MM.1S (cell line): ENCODE results near the gene SPEF2.

Experiments used
- DNase-seq: peaks from one replicate; pipeline ENCODE4 v3.0.0-alpha.2; 2015
- H2AFZ ChIP-seq: fragments of 300-600 bp; sonication (generic); 2 replicates; pipeline ENCODE4 v1.6.0; 2016; ENCODE audit warnings: antibody characterized with exemption, low read length
- H3F3A ChIP-seq: fragments of 300-600 bp; sonication (generic); 2 replicates; pipeline ENCODE4 v1.6.1; 2016; ENCODE audit warnings: mild to moderate bottlenecking, antibody characterized with exemption, low read length, moderate library complexity, mixed read lengths; ENCODE audit not compliant: insufficient read depth
- H3K27ac ChIP-seq: fragments of 300-600 bp; sonication (generic); 2 replicates; pipeline ENCODE4 v1.5.1; 2016; ENCODE audit warnings: mild to moderate bottlenecking, low read length
- H3K27me3 ChIP-seq: fragments of 300-600 bp; sonication (generic); replicated peaks from 2 replicates; pipeline ENCODE4 v1.6.0; 2016; ENCODE audit warnings: low read length; ENCODE audit not compliant: insufficient read depth
- H3K36me3 ChIP-seq: fragments of 300-600 bp; sonication (generic); replicated peaks from 2 replicates; pipeline ENCODE4 v1.6.1; 2016; ENCODE audit warnings: mild to moderate bottlenecking, low read length, mixed read lengths; ENCODE audit not compliant: insufficient read depth
- H3K4me1 ChIP-seq: fragments of 300-600 bp; sonication (generic); 2 replicates; pipeline ENCODE4 v1.6.1; 2016; ENCODE audit warnings: low read length, mixed read lengths
- H3K4me2 ChIP-seq: fragments of 300-600 bp; sonication (generic); 2 replicates; pipeline ENCODE4 v1.6.0; 2016; ENCODE audit warnings: low read depth, low read length
- H3K4me3 ChIP-seq: fragments of 300-600 bp; sonication (generic); 2 replicates; pipeline ENCODE4 v1.5.1; 2016; ENCODE audit warnings: low read length, mixed read lengths
- H3K79me2 ChIP-seq: fragments of 300-600 bp; sonication (generic); 2 replicates; pipeline ENCODE4 v1.6.1; 2016; ENCODE audit warnings: mixed run types, low read length, mixed read lengths
- H3K9ac ChIP-seq: fragments of 300-600 bp; sonication (generic); 2 replicates; pipeline ENCODE4 v1.6.1; 2016; ENCODE audit warnings: low read length, mixed read lengths
- H3K9me2 ChIP-seq: fragments of 300-600 bp; sonication (generic); replicated peaks from 2 replicates; pipeline ENCODE4 v1.6.1; 2016; ENCODE audit warnings: mild to moderate bottlenecking, low read length, mixed read lengths; ENCODE audit not compliant: insufficient read depth
- H3K9me3 ChIP-seq: fragments of 300-600 bp; sonication (generic); replicated peaks from 2 replicates; pipeline ENCODE4 v1.6.1; 2016; ENCODE audit warnings: mild to moderate bottlenecking, low read length, mixed read lengths; ENCODE audit not compliant: insufficient read depth
- H4K20me1 ChIP-seq: fragments of 300-600 bp; sonication (generic); 2 replicates; pipeline ENCODE4 v1.6.1; 2016; ENCODE audit warnings: mild to moderate bottlenecking, low read length, moderate library complexity, mixed read lengths; ENCODE audit not compliant: insufficient read depth
- CTCF ChIP-seq: fragments of 300-600 bp; sonication (generic); IDR thresholded peaks from 2 replicates; pipeline ENCODE4 v1.5.1; 2016; ENCODE audit warnings: antibody characterized with exemption, low read length, mixed read lengths
- EZH2 ChIP-seq: fragments of 300-600 bp; sonication (generic); optimal IDR thresholded peaks from 2 replicates; pipeline ENCODE3; 2017; ENCODE audit warnings: low read depth, mild to moderate bottlenecking, antibody characterized with exemption, low read length, mixed read lengths
- EZH2phosphoT487 ChIP-seq: fragments of 300-600 bp; sonication (generic); IDR thresholded peaks from 2 replicates; pipeline ENCODE4 v1.6.1; 2018; ENCODE audit warnings: antibody characterized with exemption, low read length

The SPEF2 gene

GRCh38 chr5:35672995-35673394 lies 55.3 kb downstream of the SPEF2 start:
- no peaks in the 10 kb centered on the region for H3K9me3 ChIP-seq
- no peak for DNase-seq
- H3K9ac ChIP-seq: no peak overlapping the region
- H3K36me3 ChIP-seq: no peaks in the 10 kb centered on the region
- no peaks in the 10 kb centered on the region for H3K27me3 ChIP-seq
- H3K9me2 ChIP-seq: no peaks in the 10 kb centered on the region
- H3K27ac ChIP-seq: no peak overlapping the region
- H3K4me1 ChIP-seq: no peaks in the 10 kb centered on the region
- H4K20me1 ChIP-seq: no peaks in the 10 kb centered on the region
- H3K4me2 ChIP-seq: no peak overlapping the region
- H3K4me3 ChIP-seq: no peak overlapping the region
- H3F3A ChIP-seq: no peaks in the 10 kb centered on the region
- TF ChIP-seq CTCF (no peak), EZH2phosphoT487 (no peak), EZH2 (no peak)
- H3K79me2 ChIP-seq: no peaks in the 10 kb centered on the region
- H2AFZ ChIP-seq: no peak overlapping the region

- H3K4me1 ChIP-seq: no peaks in the 10 kb centered on the region
- H3K79me2 ChIP-seq: no peaks in the 10 kb centered on the region
- no peak overlapping the region for H3K27ac ChIP-seq
- H3K27me3 ChIP-seq: no peaks in the 10 kb centered on the region
- H2AFZ ChIP-seq: no peak overlapping the region
- no peaks in the 10 kb centered on the region for H3K9me3 ChIP-seq
- no peak for DNase-seq
- H3K9me2 ChIP-seq: no peaks in the 10 kb centered on the region
- H4K20me1 ChIP-seq: no peaks in the 10 kb centered on the region
- H3K4me2 ChIP-seq: no peak overlapping the region
- TF ChIP-seq EZH2phosphoT487 (no peak), CTCF (no peak), EZH2 (no peak)
- no peaks in the 10 kb centered on the region for H3F3A ChIP-seq
- H3K36me3 ChIP-seq: no peaks in the 10 kb centered on the region
- no peak overlapping the region for H3K9ac ChIP-seq
- no peak overlapping the region for H3K4me3 ChIP-seq
Observed at GRCh38 chr5:35674049-35674448, 56.4 kb downstream of the SPEF2 start.

- TF ChIP-seq EZH2phosphoT487: no peak
- TF ChIP-seq EZH2: no peak
- no peak for TF ChIP-seq CTCF
- no peak overlapping the region for H3K27ac ChIP-seq
- no peaks in the 10 kb centered on the region for H3K9me3 ChIP-seq
- no peaks in the 10 kb centered on the region for H4K20me1 ChIP-seq
- H3F3A ChIP-seq: no peaks in the 10 kb centered on the region
- H2AFZ ChIP-seq: no peak overlapping the region
- no peaks in the 10 kb centered on the region for H3K36me3 ChIP-seq
- H3K4me1 ChIP-seq: no peaks in the 10 kb centered on the region
- no peak overlapping the region for H3K4me3 ChIP-seq
- no peak overlapping the region for H3K4me2 ChIP-seq
- H3K9ac ChIP-seq: no peak overlapping the region
- no peaks in the 10 kb centered on the region for H3K9me2 ChIP-seq
- DNase-seq: no peak
- no peaks in the 10 kb centered on the region for H3K79me2 ChIP-seq
- no peaks in the 10 kb centered on the region for H3K27me3 ChIP-seq
Observed at GRCh38 chr5:35675392-35675791, 57.7 kb downstream of the SPEF2 start.
